K562 treated with DMSO at 1 percent for 48 hours (cell line): ENCODE measurements around the gene LRRC10. TPM values are rescaled to one million over a fixed set of nuclear protein-coding genes. Genes with fewer than 3 reads are reported as not detected.

Experiments used
- total RNA-seq: library from RNA; unstranded; fragments of 300-600 nt; gene quantifications from 2 replicates; pipeline ENCODE4 v1.2.3, GENCODE V29; 2022; ENCODE audit warnings: low replicate concordance; ENCODE audit errors: extremely low read depth

LRRC10 gene, protein sequence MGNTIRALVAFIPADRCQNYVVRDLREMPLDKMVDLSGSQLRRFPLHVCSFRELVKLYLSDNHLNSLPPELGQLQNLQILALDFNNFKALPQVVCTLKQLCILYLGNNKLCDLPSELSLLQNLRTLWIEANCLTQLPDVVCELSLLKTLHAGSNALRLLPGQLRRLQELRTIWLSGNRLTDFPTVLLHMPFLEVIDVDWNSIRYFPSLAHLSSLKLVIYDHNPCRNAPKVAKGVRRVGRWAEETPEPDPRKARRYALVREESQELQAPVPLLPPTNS
- not detected in 2 replicates for total RNA-seq

DNA sequence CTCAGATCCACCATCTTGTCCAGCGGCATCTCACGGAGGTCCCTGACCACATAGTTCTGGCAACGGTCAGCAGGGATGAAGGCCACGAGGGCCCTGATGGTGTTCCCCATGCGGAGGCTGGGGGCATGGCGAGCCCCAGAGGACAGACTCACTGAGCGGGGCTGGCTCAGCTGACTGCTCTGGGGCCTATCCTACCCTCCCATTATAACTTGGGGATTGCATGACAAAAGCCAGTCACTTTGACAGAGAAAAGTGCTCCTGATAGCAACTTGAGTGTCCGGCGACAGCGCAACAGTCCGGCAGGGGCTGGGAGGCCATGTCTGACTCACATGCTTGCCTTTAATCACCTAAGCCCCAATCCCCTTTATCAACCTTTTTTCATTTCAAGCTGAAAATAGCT lies at the start of gene LRRC10:
Gene LRRC10 (minus strand): TSS at position 179 of the 400 bp plus-strand sequence. CDS start 69 bp downstream, at position 110.

DNA sequence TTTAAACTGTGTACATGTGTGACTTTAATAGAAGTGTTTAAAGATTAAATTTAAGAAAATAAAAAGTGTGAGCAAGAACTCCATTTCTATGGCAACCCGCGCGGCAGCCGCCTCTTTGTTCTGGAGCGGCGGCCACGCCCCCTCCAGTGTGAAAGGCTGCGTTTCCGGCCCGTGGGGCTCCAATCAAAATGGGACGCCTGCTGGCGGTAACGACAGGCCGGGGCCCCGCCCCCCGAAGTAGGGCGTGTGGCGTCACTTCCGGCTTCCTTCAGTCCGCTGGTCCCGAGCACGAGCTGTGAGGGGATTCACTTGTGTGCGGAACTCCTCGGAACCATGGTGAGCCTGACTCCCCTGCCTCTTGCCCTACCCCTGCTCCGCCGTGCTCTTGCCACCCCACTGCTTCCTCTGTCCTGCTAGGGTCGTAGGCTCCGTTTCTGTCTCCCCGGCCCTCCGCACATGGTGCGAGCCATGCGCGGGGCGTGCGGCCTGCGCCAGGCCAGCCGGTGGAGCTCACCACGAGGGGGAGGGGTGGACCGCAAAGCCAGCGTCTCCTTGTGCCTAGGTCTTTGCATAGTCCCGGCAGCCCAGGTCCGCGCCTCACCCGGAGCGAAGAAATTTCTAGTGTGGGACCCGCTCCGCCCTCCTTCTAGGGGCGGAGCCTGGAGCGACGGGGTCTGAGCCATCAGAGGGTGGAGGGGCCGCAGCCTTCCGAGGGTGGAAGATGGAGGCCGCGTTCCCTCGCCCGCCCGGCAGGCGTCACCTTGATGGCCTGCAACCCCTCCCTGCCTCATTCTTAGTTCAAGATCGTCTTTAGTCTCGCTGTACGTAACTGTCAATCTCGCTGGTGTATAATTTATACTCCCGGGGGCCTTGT lies 25.3 kb downstream of the LRRC10 start, which contains the start of gene CCT2:
Gene CCT2 (plus strand): TSS at position 271 of the 874 bp plus-strand sequence. CDS start 63 bp downstream, at position 334.

Other genes starting within 250 kb of the LRRC10 start
- gene FRS2, start 140.5 kb downstream of the LRRC10 start, total RNA-seq: not detected in 2 replicates
- not detected in 2 replicates for gene CCT2, start 25.4 kb downstream of the LRRC10 start, total RNA-seq
- gene BEST3, start 88.4 kb upstream of the LRRC10 start, total RNA-seq: not detected in 2 replicates
- gene RAB3IP, start 128.0 kb upstream of the LRRC10 start, total RNA-seq: not detected in 2 replicates
- gene MYRFL, start 214.3 kb upstream of the LRRC10 start, total RNA-seq: not detected in 2 replicates